SU-DHL-6 (cell line): ENCODE measurements around the gene ORC2.

Source experiments
- H2AFZ ChIP-seq: fragments of 200-600 bp; sonication (generic); 2 replicates; pipeline ENCODE4 v1.6.1; 2014; ENCODE audit warnings: low read depth, mild to moderate bottlenecking, moderate library complexity, mixed read lengths, antibody characterized with exemption, low read length; ENCODE audit not compliant: severe bottlenecking
- H3F3A ChIP-seq: fragments of 200-600 bp; shearing (Covaris generic); 2 replicates; pipeline ENCODE4 v1.6.0; 2016; ENCODE audit warnings: antibody characterized with exemption, mild to moderate bottlenecking; ENCODE audit not compliant: insufficient read depth
- H3K27ac ChIP-seq: fragments of 200-600 bp; sonication (generic); 2 replicates; pipeline ENCODE4 v1.5.1; 2016; ENCODE audit warnings: low read depth, mild to moderate bottlenecking, low read length, moderate library complexity, mixed read lengths
- H3K27me3 ChIP-seq: fragments of 200-600 bp; sonication (generic), shearing (Covaris generic); 2 replicates; pipeline ENCODE4 v1.6.0; 2014; ENCODE audit warnings: mild to moderate bottlenecking, low read length
- H3K36me3 ChIP-seq: fragments of 200-600 bp; sonication (generic); 2 replicates; pipeline ENCODE4 v1.6.1; 2014; ENCODE audit warnings: mild to moderate bottlenecking, low read length, mixed read lengths
- H3K4me2 ChIP-seq: fragments of 300-600, 200-600 bp; shearing (Covaris generic), sonication (generic); 2 replicates; pipeline ENCODE4 v1.6.0; 2014; ENCODE audit warnings: low read length, low read depth, mild to moderate bottlenecking; ENCODE audit not compliant: poor library complexity, severe bottlenecking
- H3K4me3 ChIP-seq: fragments of 200-600 bp; sonication (generic); 2 replicates; pipeline ENCODE4 v1.5.1; 2014; ENCODE audit warnings: antibody characterized with exemption, low read length, mild to moderate bottlenecking, mixed read lengths; ENCODE audit not compliant: insufficient read depth, poor library complexity, severe bottlenecking
- H3K79me2 ChIP-seq: fragments of 200-600 bp; sonication (generic); 2 replicates; pipeline ENCODE4 v1.6.1; 2014; ENCODE audit warnings: mild to moderate bottlenecking, low read length, moderate library complexity; ENCODE audit not compliant: insufficient read depth
- H3K9ac ChIP-seq: fragments of 200-600 bp; sonication (generic); 2 replicates; pipeline ENCODE4 v1.7.0; 2014; ENCODE audit warnings: mild to moderate bottlenecking, low read length
- H3K9me2 ChIP-seq: fragments of 200-600 bp; sonication (generic); replicated peaks from 2 replicates; pipeline ENCODE4 v1.6.1; 2014; ENCODE audit warnings: low read length; ENCODE audit not compliant: insufficient read depth
- H3K9me3 ChIP-seq: fragments of 200-600 bp; sonication (generic); 2 replicates; pipeline ENCODE4 v1.6.1; 2014; ENCODE audit warnings: low read length, mixed read lengths; ENCODE audit not compliant: insufficient read depth
- H4K20me1 ChIP-seq: fragments of 200-600 bp; sonication (generic); 2 replicates; pipeline ENCODE4 v1.6.1; 2014; ENCODE audit warnings: low read depth, mild to moderate bottlenecking, antibody characterized with exemption, low read length, moderate library complexity, mixed read lengths
- EZH2phosphoT487 ChIP-seq: fragments of 200-600 bp; sonication (generic), shearing (Covaris generic); conservative IDR thresholded peaks from 2 replicates; pipeline ENCODE4 v1.6.1; 2018; ENCODE audit warnings: mild to moderate bottlenecking, antibody characterized with exemption, low read length, moderate library complexity, mixed read lengths
- TF ChIP-seq, protein P1 (sequence below): fragments of 200-600 bp; sonication (generic); IDR thresholded peaks from one replicate; pipeline ENCODE4 v1.5.1; 2017; ENCODE audit warnings: antibody characterized with exemption, mild to moderate bottlenecking, low read length, moderate library complexity; ENCODE audit not compliant: insufficient read depth, poor library complexity, severe bottlenecking

ORC2 gene

DNA sequence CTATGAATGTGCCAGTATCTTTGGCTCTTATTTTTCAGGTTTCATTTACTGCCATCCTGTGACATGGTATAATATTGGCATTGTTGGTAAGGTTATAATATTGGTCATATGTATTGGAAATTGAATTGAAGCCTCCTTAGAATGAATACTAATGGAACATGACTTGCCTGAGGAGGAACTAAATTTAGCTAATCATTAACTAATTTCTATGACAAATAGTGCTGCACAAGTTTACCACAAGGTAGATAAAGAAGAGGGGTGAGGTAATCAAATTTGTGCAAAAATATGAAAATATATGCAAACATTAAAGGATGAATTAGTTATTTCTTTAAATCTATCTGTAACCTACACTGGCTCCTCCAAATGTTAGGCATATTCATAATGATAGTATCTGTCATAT lies 43.2 kb upstream of the ORC2 start:
- Histone ChIP-seq H3K36me3 (peaks cover 9% of the 10 kb centered on the region; the same call in 1 of the 2 replicates), H2AFZ (no peak overlapping the region), H3K9ac (no peak overlapping the region), H3K27me3 (no peaks in the 10 kb centered on the region), H3K9me3 (no peaks in the 10 kb centered on the region), H3K27ac (no peak overlapping the region), H3F3A (no peaks in the 10 kb centered on the region), H3K9me2 (no peaks in the 10 kb centered on the region), H3K4me3 (no peak overlapping the region), H3K4me2 (no peak overlapping the region), H4K20me1 (no peaks in the 10 kb centered on the region), H3K79me2 (no peaks in the 10 kb centered on the region)
- TF ChIP-seq EZH2phosphoT487, result no peak
- TF ChIP-seq, protein P1, sequence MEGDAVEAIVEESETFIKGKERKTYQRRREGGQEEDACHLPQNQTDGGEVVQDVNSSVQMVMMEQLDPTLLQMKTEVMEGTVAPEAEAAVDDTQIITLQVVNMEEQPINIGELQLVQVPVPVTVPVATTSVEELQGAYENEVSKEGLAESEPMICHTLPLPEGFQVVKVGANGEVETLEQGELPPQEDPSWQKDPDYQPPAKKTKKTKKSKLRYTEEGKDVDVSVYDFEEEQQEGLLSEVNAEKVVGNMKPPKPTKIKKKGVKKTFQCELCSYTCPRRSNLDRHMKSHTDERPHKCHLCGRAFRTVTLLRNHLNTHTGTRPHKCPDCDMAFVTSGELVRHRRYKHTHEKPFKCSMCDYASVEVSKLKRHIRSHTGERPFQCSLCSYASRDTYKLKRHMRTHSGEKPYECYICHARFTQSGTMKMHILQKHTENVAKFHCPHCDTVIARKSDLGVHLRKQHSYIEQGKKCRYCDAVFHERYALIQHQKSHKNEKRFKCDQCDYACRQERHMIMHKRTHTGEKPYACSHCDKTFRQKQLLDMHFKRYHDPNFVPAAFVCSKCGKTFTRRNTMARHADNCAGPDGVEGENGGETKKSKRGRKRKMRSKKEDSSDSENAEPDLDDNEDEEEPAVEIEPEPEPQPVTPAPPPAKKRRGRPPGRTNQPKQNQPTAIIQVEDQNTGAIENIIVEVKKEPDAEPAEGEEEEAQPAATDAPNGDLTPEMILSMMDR, result no peak

DNA sequence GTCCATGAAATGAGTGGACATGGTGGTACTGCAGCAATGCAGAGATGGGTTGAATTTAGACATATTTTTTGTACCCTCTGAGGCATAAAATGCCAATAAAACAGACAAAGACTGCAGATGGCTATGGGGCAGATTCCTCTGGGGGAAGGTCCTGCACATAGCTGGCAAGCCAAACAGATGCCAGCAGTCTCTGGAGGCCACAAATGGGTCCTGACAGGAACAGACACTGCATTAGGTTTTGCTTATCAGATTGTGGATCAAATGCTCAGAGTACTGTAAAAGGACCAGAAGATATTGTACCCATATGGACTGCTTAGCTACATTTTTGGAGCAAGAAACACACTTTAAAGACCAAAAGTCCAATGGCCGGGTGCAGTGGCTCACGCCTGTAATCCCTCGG lies 40.9 kb upstream of the ORC2 start:
- no peak overlapping the region for H3K27ac ChIP-seq
- H3K36me3 ChIP-seq, result peaks cover 6% of the 10 kb centered on the region; the same call in 1 of the 2 replicates
- no peak overlapping the region for H3K4me3 ChIP-seq
- H3F3A ChIP-seq, result no peaks in the 10 kb centered on the region
- no peaks in the 10 kb centered on the region for H3K9me3 ChIP-seq
- TF ChIP-seq, protein P1, result no peak
- no peak for TF ChIP-seq EZH2phosphoT487
- H3K27me3 ChIP-seq, result no peaks in the 10 kb centered on the region
- H3K79me2 ChIP-seq, result no peaks in the 10 kb centered on the region
- H3K9ac ChIP-seq, result no peak overlapping the region
- H3K4me2 ChIP-seq, result no peak overlapping the region
- no peaks in the 10 kb centered on the region for H3K9me2 ChIP-seq
- H2AFZ ChIP-seq, result no peak overlapping the region
- no peaks in the 10 kb centered on the region for H4K20me1 ChIP-seq

DNA sequence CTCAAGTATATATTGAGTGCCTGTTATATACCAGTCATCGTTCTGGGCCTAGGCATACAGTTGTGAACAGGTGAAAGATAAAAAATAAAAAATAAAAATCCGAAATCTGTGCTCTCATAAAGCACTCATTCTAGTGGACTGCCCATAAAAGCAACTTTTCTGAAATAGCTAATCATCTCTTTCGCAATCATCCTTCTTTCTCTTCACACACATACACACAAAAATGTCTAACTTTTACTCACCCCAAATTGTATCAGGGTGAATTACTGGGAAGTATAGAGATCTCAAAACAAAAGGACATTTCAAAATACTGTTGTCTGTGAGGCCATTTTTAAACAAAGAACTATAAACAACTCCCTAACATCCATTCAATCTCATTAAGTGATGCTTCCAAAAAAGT lies 29.6 kb upstream of the ORC2 start:
- H3K36me3 ChIP-seq, result peaks cover 18% of the 10 kb centered on the region; the same call in 1 of the 2 replicates
- H3F3A ChIP-seq, result no peaks in the 10 kb centered on the region
- no peak overlapping the region for H2AFZ ChIP-seq
- H3K27me3 ChIP-seq, result no peaks in the 10 kb centered on the region
- H3K9me2 ChIP-seq, result no peaks in the 10 kb centered on the region
- no peak overlapping the region for H3K4me3 ChIP-seq
- H3K9me3 ChIP-seq, result no peaks in the 10 kb centered on the region
- no peak overlapping the region for H3K4me2 ChIP-seq
- H4K20me1 ChIP-seq, result no peaks in the 10 kb centered on the region
- no peak overlapping the region for H3K27ac ChIP-seq
- no peaks in the 10 kb centered on the region for H3K79me2 ChIP-seq
- no peak overlapping the region for H3K9ac ChIP-seq
- TF ChIP-seq, protein P1, result no peak
- no peak for TF ChIP-seq EZH2phosphoT487
